Stimulated activated memory B cell treated with anti-CD40 and anti-IgM and Interleukin-4, amounts not matched to agents 10 μg/mL and 1 μg/mL and 100 μg/mL, for 72 hours (primary cell): ENCODE data around the gene MPC1.
"Not testable (repeated sequence)": the region's sequence is repeated elsewhere in the genome, so short reads cannot be mapped to it uniquely, and the experiment has no call there.

Experiments
- ATAC-seq: fragments of 150-1000 bp; cut with Tn5 transposase; 2 replicates; pipeline ENCODE4 v1.10.0; 2021
- H3K27ac Mint-ChIP-seq: one replicate; pipeline ENCODE4 v1.8.0; 2022; ENCODE audit warnings: mild to moderate bottlenecking, mixed read lengths
- H3K27me3 Mint-ChIP-seq: one replicate; pipeline ENCODE4 v1.8.0; 2022; ENCODE audit warnings: mixed read lengths
- H3K36me3 Mint-ChIP-seq: one replicate; pipeline ENCODE4 v1.8.0; 2022; ENCODE audit warnings: mixed read lengths
- H3K4me1 Mint-ChIP-seq: one replicate; pipeline ENCODE4 v1.8.0; 2022; ENCODE audit warnings: mixed read lengths
- H3K4me3 Mint-ChIP-seq: one replicate; pipeline ENCODE4 v1.8.0; 2022; ENCODE audit warnings: mild to moderate bottlenecking, moderate library complexity, mixed read lengths
- H3K9me3 Mint-ChIP-seq: one replicate; pipeline ENCODE4 v1.8.0; 2022; ENCODE audit warnings: mixed read lengths

MPC1 gene

DNA sequence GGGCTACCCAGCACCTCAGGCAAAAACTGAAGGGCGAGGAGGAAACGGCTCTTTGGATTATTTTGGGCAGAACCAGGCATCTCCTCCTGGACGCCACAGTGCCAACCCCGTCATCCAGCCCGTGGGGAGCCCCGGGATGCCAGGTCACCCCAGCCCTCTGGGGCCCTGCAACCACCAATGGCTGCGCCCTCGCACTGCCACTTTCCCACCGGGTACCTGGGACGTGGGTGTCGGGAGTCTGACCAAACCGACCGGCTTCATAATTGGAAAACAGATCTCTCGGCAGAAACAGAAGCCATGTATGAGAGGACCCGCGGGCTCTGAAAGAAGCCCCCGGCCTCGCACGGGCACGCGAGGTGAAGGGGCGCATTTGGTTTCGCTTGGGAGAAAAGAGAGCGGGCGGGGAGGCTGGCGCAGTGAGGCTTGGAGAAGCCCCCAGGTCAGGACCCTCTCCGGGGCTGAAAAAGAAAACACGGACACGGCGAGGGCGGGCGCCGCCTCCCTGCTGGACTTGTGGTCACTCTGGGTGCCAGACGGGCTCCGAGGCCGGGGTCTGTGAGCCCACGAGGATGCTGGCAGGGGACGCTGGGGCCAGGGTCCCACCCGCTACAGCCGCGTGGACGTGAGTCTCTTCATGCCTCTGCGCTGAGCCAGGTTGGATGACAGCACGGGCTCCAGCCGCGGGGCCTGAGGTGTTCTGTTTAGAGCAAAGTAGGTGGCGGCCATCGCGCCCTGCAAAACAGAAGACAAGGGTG is 29.6 kb upstream of the MPC1 start:
- H3K36me3 Mint-ChIP-seq, result peaks cover 21% of the 10 kb centered on the region
- peaks cover 19% of the 10 kb centered on the region for H3K4me1 Mint-ChIP-seq
- no peak overlapping the region for H3K4me3 Mint-ChIP-seq
- no peak for ATAC-seq
- peaks cover 13% of the 10 kb centered on the region for H3K9me3 Mint-ChIP-seq
- no peak overlapping the region for H3K27ac Mint-ChIP-seq
- H3K27me3 Mint-ChIP-seq, result no peaks in the 10 kb centered on the region

- Mint-ChIP-seq H3K27me3 (no peaks in the 10 kb centered on the region), H3K36me3 (peaks cover 18% of the 10 kb centered on the region), H3K9me3 (peaks cover 11% of the 10 kb centered on the region), H3K4me1 (peaks cover 19% of the 10 kb centered on the region), H3K27ac (no peak overlapping the region), H3K4me3 (no peak overlapping the region)
- no peak for ATAC-seq
These were observed 29.0 kb upstream of the MPC1 start for GRCh38 chr6:166411721-166412151.

GRCh38 chr6:166411271-166411670 is 28.5 kb upstream of the MPC1 start:
- ATAC-seq, result no peak
- H3K9me3 Mint-ChIP-seq, result peaks cover 7% of the 10 kb centered on the region
- no peak overlapping the region for H3K4me3 Mint-ChIP-seq
- H3K36me3 Mint-ChIP-seq, result peaks cover 13% of the 10 kb centered on the region
- H3K27me3 Mint-ChIP-seq, result no peaks in the 10 kb centered on the region
- H3K27ac Mint-ChIP-seq, result no peak overlapping the region
- H3K4me1 Mint-ChIP-seq, result peaks cover 19% of the 10 kb centered on the region

- peak; percentile 54 for ATAC-seq
- Mint-ChIP-seq H3K36me3 (peaks cover 6% of the 10 kb centered on the region), H3K27me3 (no peaks in the 10 kb centered on the region), H3K9me3 (no peaks in the 10 kb centered on the region), H3K27ac (peak overlapping the region; percentile 43), H3K4me3 (peak overlapping the region; percentile 45), H3K4me1 (peaks cover 19% of the 10 kb centered on the region)
These were observed 27.7 kb upstream of the MPC1 start for GRCh38 chr6:166410426-166410935.

DNA sequence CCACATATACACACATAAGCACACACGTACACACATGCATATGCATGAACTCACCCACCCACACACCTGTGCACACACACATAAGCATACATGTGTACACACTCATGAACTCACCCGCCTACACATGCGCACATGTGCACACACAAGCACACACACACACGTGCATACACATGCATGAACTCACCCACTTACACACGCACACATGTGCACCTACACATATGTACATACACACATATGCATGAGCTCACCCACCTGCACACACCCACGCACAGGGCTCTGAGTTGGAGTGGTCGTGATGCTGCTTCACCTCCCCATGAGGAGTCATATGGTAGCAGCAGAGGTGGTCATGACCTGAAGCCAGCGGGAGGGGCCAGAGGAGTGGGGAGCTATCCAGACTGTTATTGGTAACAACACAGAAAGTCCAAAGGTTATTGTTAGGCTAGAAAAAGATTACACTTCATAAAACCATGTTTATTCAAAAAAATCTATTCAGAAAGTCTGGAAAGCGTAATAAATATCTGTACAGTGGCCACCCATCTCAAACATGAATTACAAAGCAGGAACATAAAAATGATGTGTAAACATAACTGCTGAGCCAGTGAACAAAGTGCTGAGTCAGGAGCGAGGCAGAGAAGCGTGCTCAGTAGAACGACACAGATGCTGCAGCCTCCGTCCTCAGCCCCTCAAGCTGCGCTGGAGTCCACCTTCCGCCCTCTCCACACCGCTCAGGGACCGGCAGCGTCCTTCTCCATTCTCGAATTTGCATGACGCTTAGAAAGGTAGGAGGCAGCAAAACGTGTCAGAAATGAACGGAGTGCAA is 26.4 kb upstream of the MPC1 start:
- Mint-ChIP-seq H3K27me3 (no peaks in the 10 kb centered on the region), H3K4me3 (no peak overlapping the region), H3K9me3 (no peaks in the 10 kb centered on the region), H3K36me3 (no peaks in the 10 kb centered on the region), H3K27ac (no peak overlapping the region), H3K4me1 (peaks cover 19% of the 10 kb centered on the region)
- no peak for ATAC-seq

DNA sequence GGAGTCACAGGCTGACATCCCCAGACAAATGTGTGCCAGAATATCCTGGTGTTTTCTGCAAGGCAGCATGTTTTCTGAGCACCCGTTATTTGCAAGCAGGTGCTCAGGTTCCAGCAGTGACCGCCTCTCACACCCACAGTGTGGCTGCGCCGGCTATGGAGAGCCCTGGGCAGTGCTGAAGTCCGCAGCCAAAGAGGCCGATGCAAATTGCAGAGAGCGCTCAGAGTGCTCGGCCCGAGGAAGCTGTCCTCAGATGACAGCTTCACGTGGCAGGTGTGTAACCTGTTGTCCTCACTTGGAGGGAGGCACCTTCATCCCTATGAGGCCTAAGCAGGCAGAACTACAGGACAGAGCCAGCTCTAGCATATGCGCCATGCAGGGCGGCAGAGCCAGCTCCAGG is 23.5 kb upstream of the MPC1 start:
- H3K27me3 Mint-ChIP-seq, result no peaks in the 10 kb centered on the region
- no peak for ATAC-seq
- no peaks in the 10 kb centered on the region for H3K9me3 Mint-ChIP-seq
- H3K4me3 Mint-ChIP-seq, result no peak overlapping the region
- H3K27ac Mint-ChIP-seq, result no peak overlapping the region
- peaks cover 19% of the 10 kb centered on the region for H3K4me1 Mint-ChIP-seq
- no peaks in the 10 kb centered on the region for H3K36me3 Mint-ChIP-seq

DNA sequence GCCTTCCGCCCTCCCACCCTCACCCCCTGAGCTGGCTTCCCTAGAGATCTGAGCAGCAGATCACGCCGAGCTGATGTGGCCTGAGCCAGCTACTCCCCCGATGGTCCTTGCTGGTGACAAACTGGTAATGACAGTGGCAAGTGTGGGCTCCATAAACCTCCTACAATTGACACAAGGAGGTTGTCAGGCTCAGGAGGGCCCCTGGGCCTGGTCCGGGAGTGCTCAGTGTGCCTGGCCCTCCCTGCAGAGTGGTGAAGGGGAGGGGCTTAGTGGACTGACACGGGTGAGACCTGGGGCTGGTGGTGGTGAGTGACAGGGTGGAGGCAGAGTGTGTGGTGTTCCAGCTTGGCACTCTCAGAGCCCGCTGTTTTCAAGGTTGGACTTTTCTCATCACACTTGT is 22.6 kb upstream of the MPC1 start:
- Mint-ChIP-seq H3K9me3 (no peaks in the 10 kb centered on the region), H3K36me3 (no peaks in the 10 kb centered on the region), H3K4me1 (peaks cover 19% of the 10 kb centered on the region), H3K4me3 (no peak overlapping the region), H3K27ac (no peak overlapping the region), H3K27me3 (no peaks in the 10 kb centered on the region)
- ATAC-seq, result no peak

GRCh38 chr6:166402582-166403277 is 20.0 kb upstream of the MPC1 start:
- Mint-ChIP-seq H3K27ac (no peak overlapping the region), H3K9me3 (no peaks in the 10 kb centered on the region), H3K36me3 (no peaks in the 10 kb centered on the region), H3K4me3 (no peak overlapping the region), H3K4me1 (peaks cover 5% of the 10 kb centered on the region), H3K27me3 (peaks cover 12% of the 10 kb centered on the region)
- no peak for ATAC-seq

GRCh38 chr6:166400649-166401250 is 18.0 kb upstream of the MPC1 start:
- peak; percentile 70 for ATAC-seq
- not testable (repeated sequence) for H3K36me3 Mint-ChIP-seq, H3K4me1 Mint-ChIP-seq, H3K4me3 Mint-ChIP-seq, H3K9me3 Mint-ChIP-seq
- peaks cover 17% of the 10 kb centered on the region for H3K27me3 Mint-ChIP-seq
- H3K27ac Mint-ChIP-seq, result peak overlapping the region; percentile 11

DNA sequence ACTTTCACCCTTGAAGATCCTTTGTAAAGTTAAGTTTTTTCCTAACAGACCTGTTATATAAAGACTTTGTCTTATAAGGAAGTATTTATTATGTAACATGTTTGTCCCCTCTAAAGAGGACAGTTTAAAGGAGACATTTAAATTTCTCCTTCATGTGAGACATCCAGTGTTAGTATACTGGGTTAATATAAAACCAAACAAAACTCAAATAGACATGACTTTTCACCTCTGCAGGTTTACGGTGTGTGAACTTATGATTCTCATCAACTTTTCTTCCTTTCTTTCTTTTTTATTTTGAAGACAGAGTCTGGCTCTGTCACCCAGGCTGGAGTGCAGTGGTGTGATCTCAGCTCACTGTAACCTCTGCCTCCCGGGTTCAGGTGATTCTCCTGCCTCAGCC is 17.4 kb upstream of the MPC1 start:
- Mint-ChIP-seq H3K4me3 (no peak overlapping the region), H3K36me3 (no peaks in the 10 kb centered on the region), H3K9me3 (no peaks in the 10 kb centered on the region), H3K27ac (no peak overlapping the region), H3K27me3 (peaks cover 22% of the 10 kb centered on the region), H3K4me1 (peaks cover 5% of the 10 kb centered on the region)
- no peak for ATAC-seq

- H3K4me3 Mint-ChIP-seq, result no peak overlapping the region
- H3K36me3 Mint-ChIP-seq, result no peaks in the 10 kb centered on the region
- no peaks in the 10 kb centered on the region for H3K9me3 Mint-ChIP-seq
- H3K27ac Mint-ChIP-seq, result no peak overlapping the region
- ATAC-seq, result no peak
- H3K4me1 Mint-ChIP-seq, result peaks cover 5% of the 10 kb centered on the region
- peaks cover 25% of the 10 kb centered on the region for H3K27me3 Mint-ChIP-seq
These were observed 15.6 kb upstream of the MPC1 start for GRCh38 chr6:166398348-166398747.

- no peak overlapping the region for H3K4me3 Mint-ChIP-seq
- no peak for ATAC-seq
- no peaks in the 10 kb centered on the region for H3K9me3 Mint-ChIP-seq
- peaks cover 5% of the 10 kb centered on the region for H3K4me1 Mint-ChIP-seq
- peaks cover 25% of the 10 kb centered on the region for H3K27me3 Mint-ChIP-seq
- H3K27ac Mint-ChIP-seq, result no peak overlapping the region
- no peaks in the 10 kb centered on the region for H3K36me3 Mint-ChIP-seq
These were observed 15.1 kb upstream of the MPC1 start for GRCh38 chr6:166397849-166398248.

DNA sequence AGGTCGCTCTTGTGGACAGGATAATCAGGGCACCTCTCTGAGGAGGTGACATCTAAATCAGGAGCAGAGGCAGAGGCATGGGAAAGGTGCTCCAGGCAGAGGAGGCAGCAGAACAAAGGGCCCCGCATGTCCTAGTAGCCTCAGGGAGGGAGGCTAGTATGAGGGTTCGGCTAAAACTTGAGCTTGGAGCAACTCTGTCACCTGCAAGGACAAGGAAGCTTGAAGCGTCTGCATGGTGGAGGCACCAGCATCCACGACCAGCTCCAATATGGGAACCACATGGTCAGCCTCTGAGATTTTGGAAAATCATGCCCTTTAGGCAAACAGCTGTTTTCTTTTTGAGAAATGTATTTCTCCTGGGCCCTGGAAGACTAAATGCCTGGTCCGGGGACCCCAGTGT is 13.0 kb upstream of the MPC1 start:
- H3K4me3 Mint-ChIP-seq, result no peak overlapping the region

DNA sequence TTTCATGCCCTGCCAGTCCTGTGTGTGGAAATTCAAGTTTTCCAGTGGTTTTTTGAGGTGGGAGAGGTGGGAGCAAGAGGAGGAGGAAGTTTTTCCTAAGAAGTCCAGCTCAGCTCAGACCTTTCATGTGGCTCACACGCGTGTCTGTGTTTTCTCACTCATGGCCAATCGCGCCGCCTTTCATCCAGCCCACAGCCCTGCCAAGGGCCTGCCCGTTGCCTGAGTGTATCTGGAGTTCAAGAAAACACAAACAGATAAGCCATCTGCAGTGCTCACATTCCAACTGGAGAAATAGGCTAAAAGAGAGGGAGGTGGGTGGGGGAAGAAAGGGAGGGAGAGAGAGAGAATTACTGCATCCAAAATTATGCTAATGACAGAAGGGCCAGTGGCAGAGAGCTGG is 12.6 kb upstream of the MPC1 start:
- no peak overlapping the region for H3K27ac Mint-ChIP-seq
- no peaks in the 10 kb centered on the region for H3K4me1 Mint-ChIP-seq
- no peaks in the 10 kb centered on the region for H3K9me3 Mint-ChIP-seq

More for the DNA sequence above, 13.0 kb upstream of the MPC1 start:
- H3K36me3 Mint-ChIP-seq, result no peaks in the 10 kb centered on the region
- no peak overlapping the region for H3K27ac Mint-ChIP-seq
- peaks cover 25% of the 10 kb centered on the region for H3K27me3 Mint-ChIP-seq
- peaks cover 3% of the 10 kb centered on the region for H3K4me1 Mint-ChIP-seq
- ATAC-seq, result no peak
- no peaks in the 10 kb centered on the region for H3K9me3 Mint-ChIP-seq

More for the DNA sequence above, 12.6 kb upstream of the MPC1 start:
- ATAC-seq, result no peak
- Mint-ChIP-seq H3K36me3 (no peaks in the 10 kb centered on the region), H3K4me3 (no peak overlapping the region), H3K27me3 (peaks cover 25% of the 10 kb centered on the region)
